Measurements from ENCODE around the gene ABCA7.

DNA sequence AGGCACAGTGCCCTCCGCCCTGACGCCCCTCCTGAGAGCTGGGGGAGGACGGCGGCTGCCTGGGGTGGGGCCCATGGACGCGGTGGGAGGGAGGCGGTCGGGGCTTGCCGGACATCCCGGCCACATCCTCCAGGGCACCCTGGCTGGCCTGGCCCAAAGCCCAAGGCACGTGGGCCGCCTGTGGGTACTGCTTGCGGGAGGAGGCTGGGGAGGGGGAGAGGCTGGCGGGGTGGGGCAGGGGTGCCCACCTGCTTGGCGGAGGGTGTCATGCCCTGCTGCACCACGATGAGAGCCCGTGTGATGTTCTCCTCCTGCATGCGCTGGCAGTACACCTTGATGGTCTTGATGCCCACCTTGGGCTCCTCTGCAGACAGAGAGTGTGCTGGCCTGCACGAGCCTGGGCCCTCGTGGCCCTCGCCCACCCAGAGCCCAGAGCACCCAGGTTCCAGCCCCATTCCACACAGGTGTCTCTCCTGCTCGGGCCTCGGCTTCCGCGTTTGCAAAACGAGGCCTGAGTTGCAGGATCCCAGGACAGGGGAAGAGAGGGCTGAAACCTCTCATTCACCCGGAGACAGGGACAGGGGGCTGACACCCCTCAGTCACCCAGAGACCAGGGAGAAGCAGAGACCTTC is 51.8 kb downstream of the ABCA7 start:
- no peak for TF ChIP-seq CTCF (IDR thresholded peaks at IDR 0.05)
- no peak for TF ChIP-seq EP300 (IDR thresholded peaks at IDR 0.05)
- TF ChIP-seq POLR2AphosphoS5 (IDR thresholded peaks at IDR 0.05) = no peak
- TF ChIP-seq POLR2A (IDR thresholded peaks at IDR 0.05) = no peak

Measured in sigmoid colon (tissue), 4 donors.